H9 (cell line): ENCODE measurements around the gene PLEKHG1. TPM values are rescaled to one million over a fixed set of nuclear protein-coding genes. Genes with fewer than 3 reads are reported as not detected.

ENCODE experiments used
- DNase-seq: peaks from one replicate; pipeline ENCODE4 v3.0.0-alpha.2; 2017
- H2AFZ ChIP-seq: one replicate; pipeline ENCODE4 v1.6.1; 2013; ENCODE audit warnings: mild to moderate bottlenecking, low read length, control low read depth, moderate library complexity
- H2AK5ac ChIP-seq: 2 replicates; pipeline ENCODE4 v1.6.1; 2013; ENCODE audit warnings: low read length, control low read depth, mixed read lengths; ENCODE audit not compliant: insufficient read length
- H2BK120ac ChIP-seq: one replicate; pipeline ENCODE4 v1.6.1; 2013; ENCODE audit warnings: low read depth, mild to moderate bottlenecking, low read length, control low read depth, inconsistent platforms; ENCODE audit not compliant: poor library complexity, severe bottlenecking
- H2BK12ac ChIP-seq: 2 replicates; pipeline ENCODE4 v1.6.1; 2013; ENCODE audit warnings: low read length, control low read depth, mixed read lengths, low read depth; ENCODE audit not compliant: insufficient read length
- H2BK15ac ChIP-seq: 2 replicates; pipeline ENCODE4 v1.6.1; 2013; ENCODE audit warnings: low read depth, low read length, control low read depth
- H2BK20ac ChIP-seq: one replicate; pipeline ENCODE4 v1.6.1; 2013; ENCODE audit warnings: low read depth, mild to moderate bottlenecking, low read length, control low read depth, inconsistent platforms; ENCODE audit not compliant: poor library complexity, severe bottlenecking
- H2BK5ac ChIP-seq: 2 replicates; pipeline ENCODE4 v1.6.1; 2013; ENCODE audit warnings: low read length, control low read depth, mixed read lengths; ENCODE audit not compliant: insufficient read length
- H3K14ac ChIP-seq: 2 replicates; pipeline ENCODE4 v1.6.1; 2013; ENCODE audit warnings: low read length, control low read depth; ENCODE audit not compliant: insufficient read depth
- H3K18ac ChIP-seq: 2 replicates; pipeline ENCODE4 v1.6.1; 2013; ENCODE audit warnings: low read depth, mild to moderate bottlenecking, mixed read lengths, low read length, control low read depth; ENCODE audit not compliant: insufficient read length
- H3K23ac ChIP-seq: 2 replicates; pipeline ENCODE4 v1.6.1; 2013; ENCODE audit warnings: low read length, control low read depth, mixed read lengths, low read depth; ENCODE audit not compliant: insufficient read length
- H3K23me2 ChIP-seq: 2 replicates; pipeline ENCODE4 v1.6.1; 2013; ENCODE audit warnings: low read depth, mild to moderate bottlenecking, mixed read lengths, low read length, control low read depth; ENCODE audit not compliant: insufficient read length, poor library complexity, severe bottlenecking
- H3K27ac ChIP-seq: 2 replicates; pipeline ENCODE4 v1.5.1; 2013; ENCODE audit warnings: low read length, control low read depth, mixed read lengths, low read depth; ENCODE audit not compliant: insufficient read length
- H3K27me3 ChIP-seq: 2 replicates; pipeline ENCODE4 v1.6.1; 2013; ENCODE audit warnings: low read length, control low read depth, inconsistent platforms; ENCODE audit not compliant: insufficient read depth
- H3K4ac ChIP-seq: 2 replicates; pipeline ENCODE4 v1.6.1; 2013; ENCODE audit warnings: low read depth, mild to moderate bottlenecking, control low read depth, inconsistent platforms, low read length, moderate library complexity
- H3K4me1 ChIP-seq: 2 replicates; pipeline ENCODE4 v1.6.1; 2013; ENCODE audit warnings: low read length, control low read depth, inconsistent platforms; ENCODE audit not compliant: insufficient read depth
- H3K4me2 ChIP-seq: 2 replicates; pipeline ENCODE4 v1.6.1; 2013; ENCODE audit warnings: low read length, control low read depth, mixed read lengths; ENCODE audit not compliant: insufficient read length, insufficient read depth
- H3K56ac ChIP-seq: 2 replicates; pipeline ENCODE4 v1.6.1; 2013; ENCODE audit warnings: low read depth, mild to moderate bottlenecking, mixed read lengths, low read length, control low read depth; ENCODE audit not compliant: insufficient read length
- H3K79me1 ChIP-seq: 2 replicates; pipeline ENCODE4 v1.6.1; 2013; ENCODE audit warnings: low read depth, mild to moderate bottlenecking, moderate library complexity, low read length, control low read depth, inconsistent platforms; ENCODE audit not compliant: insufficient read depth, poor library complexity, severe bottlenecking
- H3K79me2 ChIP-seq: 2 replicates; pipeline ENCODE4 v1.6.1; 2013; ENCODE audit warnings: low read length, control low read depth, inconsistent platforms; ENCODE audit not compliant: insufficient read depth
- H3K9ac ChIP-seq: 2 replicates; pipeline ENCODE4 v1.6.1; 2013; ENCODE audit warnings: low read length, control low read depth, mixed read lengths; ENCODE audit not compliant: insufficient read length; ENCODE audit errors: extremely low read depth
- H3K9me3 ChIP-seq: one replicate; pipeline ENCODE4 v1.6.1; 2013; ENCODE audit warnings: low read depth, low read length, inconsistent platforms; ENCODE audit not compliant: control insufficient read depth
- H3T11ph ChIP-seq: one replicate; pipeline ENCODE4 v1.6.1; 2013; ENCODE audit warnings: mild to moderate bottlenecking, low read length, control low read depth, inconsistent platforms
- H4K20me1 ChIP-seq: one replicate; pipeline ENCODE4 v1.6.1; 2013; ENCODE audit not compliant: control insufficient read depth, insufficient read length, insufficient read depth
- H4K5ac ChIP-seq: 2 replicates; pipeline ENCODE4 v1.6.1; 2013; ENCODE audit warnings: low read depth, mild to moderate bottlenecking, mixed read lengths, low read length, control low read depth; ENCODE audit not compliant: insufficient read length
- H4K8ac ChIP-seq: replicated peaks from 2 replicates; pipeline ENCODE4 v1.6.1; 2013; ENCODE audit warnings: low read length, control low read depth, mixed read lengths, low read depth; ENCODE audit not compliant: insufficient read length
- H4K91ac ChIP-seq: 2 replicates; pipeline ENCODE4 v1.6.1; 2013; ENCODE audit warnings: low read depth, mild to moderate bottlenecking, moderate library complexity, mixed read lengths, low read length, control low read depth; ENCODE audit not compliant: insufficient read length
- H3K27ac Mint-ChIP-seq, 3 experiments: 2 replicates in 2 of 3; 3 replicates in 1 of 3; pipeline ENCODE4 v1.8.0; 2020 to 2021; ENCODE audit warnings: mixed read lengths in 3 of 3, mild to moderate bottlenecking in 1 of 3, moderate library complexity in 1 of 3
- H3K27me3 Mint-ChIP-seq: 2 replicates; pipeline ENCODE4 v1.8.0; 2021; ENCODE audit warnings: low read depth, mild to moderate bottlenecking, moderate library complexity, mixed read lengths
- H3K36me3 Mint-ChIP-seq, 3 experiments: 2 replicates in 2 of 3; 3 replicates in 1 of 3; pipeline ENCODE4 v1.8.0; 2020 to 2021; ENCODE audit warnings: low read depth in 3 of 3, mixed read lengths in 3 of 3; ENCODE audit not compliant: insufficient read depth in 1 of 3
- H3K4me1 Mint-ChIP-seq, 2 experiments: 2 replicates each; pipeline ENCODE4 v1.8.0; 2020; ENCODE audit warnings: mixed read lengths in 2 of 2
- H3K4me3 Mint-ChIP-seq, 2 experiments: 2 replicates in 1 of 2; 3 replicates in 1 of 2; pipeline ENCODE4 v1.8.0; 2020 to 2021; ENCODE audit warnings: mild to moderate bottlenecking in 2 of 2, mixed read lengths in 2 of 2, moderate library complexity in 1 of 2
- H3K9me3 Mint-ChIP-seq, 2 experiments: 2 replicates in 1 of 2; 3 replicates in 1 of 2; pipeline ENCODE4 v1.8.0; 2020; ENCODE audit warnings: mild to moderate bottlenecking in 2 of 2, mixed read lengths in 2 of 2, moderate library complexity in 1 of 2
- WGBS: extraction: QIAGEN DNeasy Blood & Tissue Kit; methylation state at CpG from one replicate; pipeline ENCODE4 v1.1.7; 2013; ENCODE audit warnings: missing lambda C conversion rate, low lambda C conversion rate, mixed read lengths; ENCODE audit not compliant: insufficient read length; ENCODE audit errors: extremely low coverage; 5-methylcytosine and 5-hydroxymethylcytosine counted together
- total RNA-seq: library from RNA; stranded (reverse); gene quantifications from 2 replicates; pipeline ENCODE4 v1.2.1, GENCODE V29; 2021
- TF ChIP-seq, protein P1 (sequence below): fragments of 200-600 bp; sonication (generic); conservative IDR thresholded peaks from 3 replicates; pipeline ENCODE4 v1.8.0; 2021; ENCODE audit warnings: antibody characterized with exemption, mild to moderate bottlenecking

Gene PLEKHG1
- total RNA-seq, 1 experiment from 2014 or later = 1.0 TPM

DNA sequence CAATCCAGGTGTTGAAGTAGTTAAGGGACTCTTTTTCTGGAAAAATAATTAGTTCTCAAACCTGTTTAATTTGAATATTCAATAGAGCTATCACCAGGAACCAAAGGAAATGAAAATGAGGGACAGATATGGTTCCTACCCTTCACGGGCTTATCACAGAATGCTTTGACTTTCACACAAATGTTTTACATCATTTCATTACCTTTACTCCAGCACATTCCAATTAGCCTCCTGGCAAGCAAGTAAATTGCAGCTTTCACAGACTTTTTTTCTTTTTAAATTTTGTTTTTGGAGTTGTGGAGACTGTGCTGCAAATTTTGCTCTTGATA, 35.2 kb downstream of the PLEKHG1 start:
- H2BK20ac ChIP-seq = no peak overlapping the region
- no peaks in the 10 kb centered on the region for H3K9me3 ChIP-seq
- H3K23ac ChIP-seq = no peak overlapping the region
- Mint-ChIP-seq H3K36me3 (no peaks in the 10 kb centered on the region), H3K9me3 (no peaks in the 10 kb centered on the region), H3K4me3 (no peak overlapping the region), H3K4me1 (peaks cover 0 to 4% of the 10 kb centered on the region in 2 experiments; a peak in 2 of 4 replicates), H3K27me3 (peaks cover 5% of the 10 kb centered on the region), H3K27ac (no peak overlapping the region)
- no peak overlapping the region for H3K14ac ChIP-seq
- no peak overlapping the region for H2AK5ac ChIP-seq
- no peaks in the 10 kb centered on the region for H3K27me3 ChIP-seq
- no peak overlapping the region for H4K8ac ChIP-seq
- H4K91ac ChIP-seq = no peak overlapping the region
- no peak overlapping the region for H3T11ph ChIP-seq
- H4K5ac ChIP-seq = no peak overlapping the region
- no peak overlapping the region for H3K18ac ChIP-seq
- H3K4ac ChIP-seq = no peak overlapping the region
- DNase-seq = no peak
- H3K79me1 ChIP-seq = no peaks in the 10 kb centered on the region
- no peaks in the 10 kb centered on the region for H3K23me2 ChIP-seq
- H2BK120ac ChIP-seq = no peak overlapping the region
- peaks cover 2% of the 10 kb centered on the region; the same call in 1 of the 2 replicates for H3K4me1 ChIP-seq
- H2BK5ac ChIP-seq = no peak overlapping the region
- no peak overlapping the region for H2BK12ac ChIP-seq
- no CpG with 5 or more reads among the region's 1 CpG for WGBS
- no peak overlapping the region for H3K27ac ChIP-seq
- H4K20me1 ChIP-seq = no peaks in the 10 kb centered on the region
- H3K79me2 ChIP-seq = no peaks in the 10 kb centered on the region
- TF ChIP-seq, protein P1, sequence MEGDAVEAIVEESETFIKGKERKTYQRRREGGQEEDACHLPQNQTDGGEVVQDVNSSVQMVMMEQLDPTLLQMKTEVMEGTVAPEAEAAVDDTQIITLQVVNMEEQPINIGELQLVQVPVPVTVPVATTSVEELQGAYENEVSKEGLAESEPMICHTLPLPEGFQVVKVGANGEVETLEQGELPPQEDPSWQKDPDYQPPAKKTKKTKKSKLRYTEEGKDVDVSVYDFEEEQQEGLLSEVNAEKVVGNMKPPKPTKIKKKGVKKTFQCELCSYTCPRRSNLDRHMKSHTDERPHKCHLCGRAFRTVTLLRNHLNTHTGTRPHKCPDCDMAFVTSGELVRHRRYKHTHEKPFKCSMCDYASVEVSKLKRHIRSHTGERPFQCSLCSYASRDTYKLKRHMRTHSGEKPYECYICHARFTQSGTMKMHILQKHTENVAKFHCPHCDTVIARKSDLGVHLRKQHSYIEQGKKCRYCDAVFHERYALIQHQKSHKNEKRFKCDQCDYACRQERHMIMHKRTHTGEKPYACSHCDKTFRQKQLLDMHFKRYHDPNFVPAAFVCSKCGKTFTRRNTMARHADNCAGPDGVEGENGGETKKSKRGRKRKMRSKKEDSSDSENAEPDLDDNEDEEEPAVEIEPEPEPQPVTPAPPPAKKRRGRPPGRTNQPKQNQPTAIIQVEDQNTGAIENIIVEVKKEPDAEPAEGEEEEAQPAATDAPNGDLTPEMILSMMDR = no peak
- no peak overlapping the region for H2BK15ac ChIP-seq
- no peak overlapping the region for H2AFZ ChIP-seq
- H3K4me2 ChIP-seq = no peak overlapping the region
- H3K9ac ChIP-seq = no peak overlapping the region
- H3K56ac ChIP-seq = no peak overlapping the region
